Sigmoid colon (tissue), 4 donors: Measurements from ENCODE around the gene HIRA.

Experiments
- EP300 ChIP-seq, 4 donors: sonication (generic); formaldehyde crosslinking; IDR thresholded peaks; one replicate each; pipeline ENCODE4 v1.6.1; 2017; ENCODE audit warnings: antibody characterized with exemption in 4 of 4
- POLR2A ChIP-seq, 2 donors: fragments of 450-650 bp; IDR thresholded peaks; one replicate each; pipeline ENCODE4 v1.6.1; 2016; ENCODE audit warnings: antibody characterized with exemption in 2 of 2, mild to moderate bottlenecking in 2 of 2, moderate library complexity in 2 of 2
- TF ChIP-seq, protein P1 (sequence below), 4 experiments: fragments of 450-650 bp in 3 of 4; fragments of 200-600 bp in 1 of 4; IDR thresholded peaks; one replicate each; pipeline ENCODE4 v1.5.1; 2016 to 2019; ENCODE audit warnings: antibody characterized with exemption in 4 of 4, mild to moderate bottlenecking in 3 of 4, moderate library complexity in 2 of 4

DNA sequence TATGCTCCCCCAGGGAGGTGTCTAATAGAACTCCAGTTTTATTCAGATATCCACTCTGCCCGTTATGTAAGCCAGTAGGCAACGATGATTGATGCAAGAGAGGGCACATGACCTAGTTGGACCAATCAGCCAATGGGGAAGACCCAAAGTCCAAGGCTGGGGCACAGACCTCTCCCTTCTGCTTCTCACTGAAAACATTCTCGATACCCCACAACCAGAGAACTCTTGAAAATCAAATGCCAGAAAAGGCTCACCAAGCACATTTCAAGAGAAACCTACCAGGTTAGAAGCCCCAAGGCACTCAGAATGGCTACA, 7.4 kb downstream of the HIRA start:
- TF ChIP-seq POLR2A (IDR thresholded peaks at IDR 0.05) (no peak), EP300 (IDR thresholded peaks at IDR 0.05) (no peak)
- TF ChIP-seq, protein P1, sequence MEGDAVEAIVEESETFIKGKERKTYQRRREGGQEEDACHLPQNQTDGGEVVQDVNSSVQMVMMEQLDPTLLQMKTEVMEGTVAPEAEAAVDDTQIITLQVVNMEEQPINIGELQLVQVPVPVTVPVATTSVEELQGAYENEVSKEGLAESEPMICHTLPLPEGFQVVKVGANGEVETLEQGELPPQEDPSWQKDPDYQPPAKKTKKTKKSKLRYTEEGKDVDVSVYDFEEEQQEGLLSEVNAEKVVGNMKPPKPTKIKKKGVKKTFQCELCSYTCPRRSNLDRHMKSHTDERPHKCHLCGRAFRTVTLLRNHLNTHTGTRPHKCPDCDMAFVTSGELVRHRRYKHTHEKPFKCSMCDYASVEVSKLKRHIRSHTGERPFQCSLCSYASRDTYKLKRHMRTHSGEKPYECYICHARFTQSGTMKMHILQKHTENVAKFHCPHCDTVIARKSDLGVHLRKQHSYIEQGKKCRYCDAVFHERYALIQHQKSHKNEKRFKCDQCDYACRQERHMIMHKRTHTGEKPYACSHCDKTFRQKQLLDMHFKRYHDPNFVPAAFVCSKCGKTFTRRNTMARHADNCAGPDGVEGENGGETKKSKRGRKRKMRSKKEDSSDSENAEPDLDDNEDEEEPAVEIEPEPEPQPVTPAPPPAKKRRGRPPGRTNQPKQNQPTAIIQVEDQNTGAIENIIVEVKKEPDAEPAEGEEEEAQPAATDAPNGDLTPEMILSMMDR (IDR thresholded peaks at IDR 0.05), result no peak
